Forelimb muscle (tissue), 1 donor: ENCODE measurements around the gene UNC50. TPM values are rescaled to one million over a fixed set of nuclear protein-coding genes. Genes with fewer than 3 reads are reported as not detected.
"Not testable (repeated sequence)": the region's sequence is repeated elsewhere in the genome, so short reads cannot be mapped to it uniquely, and the experiment has no call there.

ENCODE experiments used
- DNase-seq: peaks from one replicate; pipeline ENCODE4 v3.0.0-alpha.2; 2013; ENCODE audit warnings: low read depth
- polyA plus RNA-seq: library from polyadenylated mRNA; unstranded; fragments of 120-200 nt; gene quantifications from one replicate; pipeline ENCODE4 v1.2.1, GENCODE V29; 2013; ENCODE audit not compliant: insufficient read length

UNC50 gene
- polyA plus RNA-seq, 1 donor, result 27.1 TPM

DNA sequence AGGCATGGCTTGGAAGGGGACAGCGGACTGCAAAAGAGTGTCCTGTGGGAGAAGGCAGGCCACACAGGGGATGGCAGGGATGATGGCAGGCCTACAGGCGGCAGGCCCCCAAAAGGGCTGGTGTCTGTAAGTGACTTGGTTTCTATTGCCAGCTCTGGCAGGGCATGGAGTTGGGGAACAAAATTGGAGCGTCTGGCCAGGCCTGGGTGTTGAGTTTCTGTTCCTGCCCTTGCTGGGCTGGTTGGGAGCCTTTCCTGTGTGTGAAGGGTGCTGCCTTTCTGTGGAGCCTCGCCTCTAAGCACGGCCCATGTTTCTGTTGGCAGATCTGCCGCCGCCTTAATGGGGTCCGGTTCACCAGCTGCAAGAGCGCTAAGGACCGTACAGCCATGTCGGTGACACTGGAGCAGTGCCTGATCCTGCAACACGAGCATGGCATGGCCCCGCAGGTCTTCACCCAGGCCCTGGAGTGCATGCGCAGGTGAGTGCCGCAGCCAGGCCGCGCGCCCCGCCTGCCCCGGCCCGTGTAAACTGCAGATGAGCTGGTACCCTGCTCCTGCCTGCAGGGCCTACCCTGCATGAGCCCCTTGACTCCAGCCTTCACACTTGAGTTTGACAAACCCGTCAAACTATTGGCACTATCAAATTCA is 31.6 kb upstream of the UNC50 start:
- DNase-seq, result no peak

DNA sequence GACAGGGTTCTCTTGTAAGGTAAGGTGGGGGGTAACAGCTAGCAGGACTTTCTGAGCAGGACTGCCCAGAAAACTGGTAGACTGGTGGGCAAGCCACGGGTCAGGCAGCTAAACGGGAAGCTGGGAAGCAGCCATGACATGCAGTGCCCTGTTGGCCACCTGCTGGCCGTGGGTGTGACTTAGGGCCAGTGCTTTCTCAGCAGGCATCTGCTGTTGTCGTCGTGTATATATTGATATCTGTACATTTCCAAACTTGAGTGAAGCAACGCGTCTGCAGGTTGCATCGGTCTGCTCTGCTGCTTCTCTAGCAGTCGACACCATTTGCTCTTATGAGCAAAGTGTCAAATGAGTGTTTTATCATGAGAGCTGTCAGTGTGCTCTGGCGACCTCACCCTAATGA is 31.1 kb upstream of the UNC50 start:
- DNase-seq, result no peak

DNA sequence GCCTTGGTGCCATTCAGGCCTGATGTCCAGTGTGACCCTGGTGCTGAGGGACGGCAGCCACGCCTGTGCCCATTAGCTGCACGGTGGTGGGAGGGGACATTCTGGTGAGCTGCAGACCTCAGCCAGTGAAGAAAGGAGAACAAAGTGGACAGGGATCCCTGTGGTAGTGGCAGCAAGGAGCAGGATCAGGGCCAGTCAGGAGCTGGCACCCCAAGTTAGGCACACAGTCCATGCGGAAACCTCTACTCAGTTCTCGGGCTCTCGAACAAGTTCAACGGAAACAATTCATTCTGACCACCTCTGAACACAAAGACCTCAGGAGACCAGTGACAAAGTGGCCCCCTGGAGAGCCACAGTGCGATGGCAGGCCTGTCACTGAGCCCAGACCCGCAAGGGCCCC is 30.2 kb upstream of the UNC50 start:
- no peak for DNase-seq

GRCh38 chr2:98579926-98580325 is 28.5 kb upstream of the UNC50 start:
- no peak for DNase-seq

DNA sequence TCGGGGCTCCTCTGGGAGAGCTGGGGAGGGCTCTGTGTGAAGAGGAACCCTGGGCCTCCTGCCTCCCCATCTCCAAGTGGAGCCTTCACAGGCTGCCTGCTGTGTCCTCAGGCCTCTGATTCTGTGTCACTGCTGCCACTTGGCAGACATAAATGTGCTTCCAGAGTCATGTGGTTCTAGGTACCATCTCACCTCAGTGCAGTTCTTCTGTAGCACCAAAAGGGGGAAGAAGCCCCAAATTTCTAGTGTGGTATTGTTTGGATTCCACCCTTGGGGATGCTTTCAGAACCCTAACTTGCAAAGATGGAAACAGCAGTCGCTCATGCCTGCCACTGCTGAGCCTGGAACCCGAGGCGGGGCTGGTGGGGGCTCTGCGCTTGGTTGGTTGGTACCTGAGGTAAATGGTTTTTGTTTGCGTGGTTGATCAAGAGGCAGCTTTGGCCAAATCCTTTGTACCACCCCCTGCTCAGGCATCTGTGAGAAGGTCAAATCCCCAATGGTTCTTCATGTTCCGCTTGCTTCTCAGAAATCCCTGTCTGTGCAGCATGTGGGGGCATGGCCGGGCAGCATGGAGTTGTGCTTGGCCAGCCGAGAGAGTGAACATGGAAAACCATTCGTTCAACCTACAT is 27.6 kb upstream of the UNC50 start:
- no peak for DNase-seq

GRCh38 chr2:98582523-98582922 is 25.9 kb upstream of the UNC50 start:
- DNase-seq, result no peak

GRCh38 chr2:98583276-98583675 is 25.1 kb upstream of the UNC50 start:
- no peak for DNase-seq

DNA sequence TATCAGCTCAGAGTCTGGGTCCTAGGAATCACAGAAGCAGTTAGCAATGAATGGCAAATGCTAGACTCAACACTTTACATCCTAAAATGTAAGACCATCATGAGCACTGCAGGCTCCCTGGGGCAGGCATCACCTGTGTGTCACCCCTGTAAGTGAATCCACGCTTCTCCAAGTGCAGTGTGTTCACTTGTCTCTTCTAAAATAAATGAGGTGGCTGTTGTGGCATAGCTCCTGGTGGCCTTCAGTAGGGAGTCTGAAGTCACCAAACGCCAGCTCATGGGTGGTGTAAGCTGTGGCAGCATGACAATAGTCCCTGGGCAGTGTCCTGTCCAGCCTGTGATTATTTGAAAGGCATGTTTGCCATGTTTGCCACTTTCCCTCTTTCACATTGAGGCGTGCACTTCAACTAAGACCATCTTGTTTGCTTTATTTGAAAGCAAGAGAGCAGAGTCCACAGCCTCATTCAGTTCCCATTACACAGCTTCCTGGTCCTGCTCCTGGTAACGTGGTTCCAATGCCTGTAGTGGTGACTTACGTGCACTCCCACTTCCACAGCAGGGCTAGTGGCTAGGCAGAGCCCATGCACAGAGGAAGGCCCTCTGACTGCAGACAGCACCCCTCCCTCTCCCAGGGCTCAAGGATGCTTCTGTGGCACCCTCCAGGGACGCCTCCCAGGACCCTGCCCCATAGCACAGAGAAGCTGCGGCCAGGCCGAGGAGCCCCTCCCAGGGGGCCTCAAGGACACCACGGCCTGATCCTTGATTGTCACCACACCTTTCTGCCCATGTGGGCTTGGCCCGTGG is 24.4 kb upstream of the UNC50 start:
- no peak for DNase-seq

DNA sequence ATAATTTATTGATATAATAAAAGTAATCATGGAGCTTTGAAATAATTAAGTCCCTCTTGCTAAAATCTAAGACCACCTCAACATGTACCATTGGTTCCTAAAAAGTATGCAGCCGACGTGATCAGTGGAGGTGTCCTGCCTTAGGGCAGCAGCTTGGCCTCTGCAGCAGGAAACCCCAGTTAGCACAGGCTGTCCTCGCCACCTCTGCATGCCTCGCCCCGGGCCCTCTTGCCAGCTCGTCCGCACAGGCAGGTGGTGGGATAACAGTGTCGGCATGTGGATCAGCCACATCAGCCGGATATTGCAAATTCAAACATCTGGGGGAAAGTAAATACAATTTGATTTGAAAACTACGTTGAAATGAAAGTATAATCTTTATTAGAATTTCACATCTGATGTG is 23.0 kb upstream of the UNC50 start:
- no peak for DNase-seq

DNA sequence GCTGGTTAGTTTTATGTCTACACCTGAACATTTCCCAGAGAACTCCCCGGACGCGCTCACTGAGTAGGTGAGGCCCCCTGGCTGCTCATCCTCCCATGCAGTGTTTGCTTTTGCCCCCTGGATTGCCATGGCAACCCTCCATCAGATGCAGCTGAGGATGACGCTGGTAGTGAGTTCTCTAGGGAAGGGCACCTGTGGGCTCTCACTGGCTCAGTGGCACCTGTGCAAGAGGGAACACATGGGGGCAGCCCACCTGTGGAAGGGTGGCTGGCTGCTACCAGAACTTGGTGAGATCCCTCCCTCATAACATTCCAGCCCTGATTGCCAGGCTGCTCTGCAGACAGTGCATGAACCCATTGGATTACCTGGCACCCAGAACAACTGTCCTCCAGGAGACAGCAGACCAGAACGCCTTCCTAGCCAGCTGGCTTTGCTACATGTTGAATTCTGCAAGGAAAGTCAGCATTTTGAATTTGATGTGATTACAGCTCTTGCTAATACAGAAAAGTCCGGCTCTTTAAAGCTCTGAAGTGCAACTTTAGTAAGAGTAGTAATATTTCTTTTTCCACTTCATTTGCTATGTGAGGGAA is 21.7 kb upstream of the UNC50 start:
- no peak for DNase-seq

GRCh38 chr2:98588880-98589431 is 19.4 kb upstream of the UNC50 start:
- DNase-seq, result no peak

GRCh38 chr2:98589489-98589888 is 18.9 kb upstream of the UNC50 start:
- no peak for DNase-seq

- DNase-seq, result no peak
Observed at GRCh38 chr2:98592565-98592964, 15.8 kb upstream of the UNC50 start.

DNA sequence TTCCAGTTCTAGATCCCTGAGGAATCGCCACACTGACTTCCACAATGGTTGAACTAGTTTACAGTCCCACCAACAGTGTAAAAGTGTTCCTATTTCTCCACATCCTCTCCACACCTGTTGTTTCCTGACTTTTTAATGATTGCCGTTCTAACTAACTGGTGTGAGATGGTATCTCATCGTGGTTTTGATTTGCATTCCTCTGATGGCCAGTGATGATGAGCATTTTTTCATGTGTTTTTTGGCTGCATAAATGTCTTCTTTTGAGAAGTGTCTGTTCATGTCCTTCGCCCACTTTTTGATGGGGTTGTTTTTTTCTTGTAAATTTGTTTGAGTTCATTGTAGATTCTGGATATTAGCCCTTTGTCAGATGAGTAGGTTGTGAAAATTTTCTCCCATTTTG is 13.7 kb upstream of the UNC50 start:
- DNase-seq, result not testable (repeated sequence)

DNA sequence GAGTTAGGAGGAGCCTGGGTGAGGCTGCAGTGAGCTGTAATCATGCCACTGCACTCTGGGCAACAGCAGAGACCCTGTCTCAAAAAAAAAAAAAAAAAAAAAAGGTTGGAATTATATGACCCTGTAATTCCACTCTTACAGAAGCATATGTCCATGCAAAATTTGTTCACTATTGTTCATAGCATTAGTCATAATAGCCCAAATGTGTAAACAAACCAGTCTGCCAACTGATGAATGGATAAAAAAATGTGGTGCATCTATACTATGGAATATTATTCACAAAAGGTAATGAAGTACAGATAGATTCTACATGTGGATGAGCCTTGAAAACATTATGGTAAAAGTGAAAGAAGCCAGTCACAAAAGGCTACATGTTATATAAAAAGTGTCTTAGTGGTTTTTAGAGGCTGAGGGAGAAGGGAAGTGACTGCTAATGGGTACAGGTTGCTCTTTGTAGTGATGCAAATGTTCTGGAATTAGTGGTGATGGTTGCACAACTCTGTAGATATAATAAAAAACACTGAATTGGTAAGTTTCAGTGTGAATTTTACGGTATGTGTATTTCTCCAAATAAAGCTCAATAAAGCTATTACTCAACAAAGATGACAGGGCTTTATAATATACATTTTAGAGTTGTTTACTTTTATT is 9.5 kb upstream of the UNC50 start:
- no peak for DNase-seq

DNA sequence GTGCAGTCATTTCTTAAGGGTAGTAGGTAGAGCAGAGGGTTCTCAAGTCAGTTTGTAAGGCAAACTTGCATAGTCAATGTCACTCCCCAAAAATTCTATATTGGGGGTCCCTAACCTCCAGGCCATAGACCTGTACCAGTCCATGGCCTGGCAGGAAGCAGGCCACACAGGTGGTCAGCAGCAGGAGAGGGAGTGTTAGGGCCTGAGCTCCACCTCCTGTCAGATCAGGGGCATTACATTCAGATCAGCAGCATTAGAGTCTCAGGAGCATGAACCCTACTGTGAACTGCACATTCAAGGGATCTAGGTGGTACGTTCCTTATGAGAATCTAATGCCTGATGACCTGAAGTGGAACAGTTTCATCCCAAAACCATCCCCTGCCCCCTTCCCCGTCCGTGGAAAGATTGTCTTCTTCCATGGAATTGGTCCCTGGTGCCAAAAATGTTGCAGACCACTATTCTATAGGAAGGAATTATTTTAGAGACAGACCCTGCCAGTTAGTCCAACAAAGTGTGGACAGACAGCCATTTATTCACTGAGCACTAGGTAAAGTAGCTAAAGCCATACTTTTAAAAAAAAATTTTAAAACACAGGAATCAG is 6.8 kb upstream of the UNC50 start:
- DNase-seq, result no peak

- no peak for DNase-seq
Observed at GRCh38 chr2:98604547-98604946, 3.8 kb upstream of the UNC50 start.

- no peak for DNase-seq
Observed at GRCh38 chr2:98605076-98605475, 3.3 kb upstream of the UNC50 start.

DNA sequence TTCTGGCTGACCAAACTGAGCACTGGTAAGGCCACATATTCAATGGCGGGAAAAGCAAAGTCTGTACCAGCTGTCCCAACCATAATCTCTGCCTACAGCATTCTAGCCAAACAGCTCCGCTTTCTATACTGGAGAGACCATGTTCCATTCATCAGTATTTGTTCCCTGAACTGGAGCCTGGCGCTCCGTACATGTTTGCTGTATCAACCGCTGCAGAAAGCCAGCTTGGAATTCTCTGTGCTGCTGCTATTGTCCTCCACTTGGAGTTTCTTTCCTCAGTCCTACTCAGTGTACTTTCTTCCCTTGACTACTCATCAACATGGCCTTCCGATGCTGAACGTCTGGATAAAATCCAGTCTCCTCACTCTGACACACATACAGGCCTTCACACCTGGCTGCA is 2.0 kb upstream of the UNC50 start:
- no peak for DNase-seq

- DNase-seq, result no peak
Observed at GRCh38 chr2:98607104-98607503, 1.3 kb upstream of the UNC50 start.

GRCh38 chr2:98607741-98608115 is 661 bp upstream of the UNC50 start:
- DNase-seq, result peak; percentile 1
